Cardiac muscle cell (in vitro differentiated cells and primary cell): ENCODE data around the gene MTNR1B. TPM values are rescaled to one million over a fixed set of nuclear protein-coding genes. Genes with fewer than 3 reads are reported as not detected.

Experiments
- DNase-seq, 2 donors: peaks; one replicate each; pipeline versions ENCODE4 v3.0.0 to v3.0.0-alpha.2; 2010 to 2017; ENCODE audit warnings: low read depth in 1 of 2, low spot score in 1 of 2
- H3K27ac ChIP-seq: fragments of 200-600 bp; sonication (generic); 2 replicates; pipeline ENCODE4 v1.5.1; 2016
- H3K27me3 ChIP-seq: fragments of 200-600 bp; sonication (generic); 2 replicates; pipeline ENCODE4 v1.6.0; 2016; ENCODE audit warnings: control low read depth
- H3K36me3 ChIP-seq: fragments of 200-600 bp; sonication (generic); 2 replicates; pipeline ENCODE4 v1.5.1; 2016; ENCODE audit warnings: control low read depth
- H3K4me1 ChIP-seq: fragments of 200-600 bp; sonication (generic); 2 replicates; pipeline ENCODE4 v1.8.1; 2017; ENCODE audit warnings: low read depth, mild to moderate bottlenecking, mixed run types
- H3K4me3 ChIP-seq: fragments of 200-600 bp; sonication (generic); 2 replicates; pipeline ENCODE4 v1.5.1; 2016; ENCODE audit warnings: mild to moderate bottlenecking
- H3K9me3 ChIP-seq: fragments of 200-600 bp; sonication (generic); 2 replicates; pipeline ENCODE4 v1.5.1; 2017; ENCODE audit warnings: low read depth, mild to moderate bottlenecking, control low read depth
- polyA plus RNA-seq: library from polyadenylated mRNA; unstranded; fragments of >200 nt; fragmentation: Nextera tagmentation; extraction: Ambion mirVana; gene quantifications from 2 replicates; pipeline ENCODE4 v1.2.1, GENCODE V29; 2016
- total RNA-seq: library from RNA; depleted of rRNA; stranded (reverse); fragments of >200 nt; gene quantifications from 2 replicates; pipeline ENCODE4 v1.2.3, GENCODE V29; 2016
- TF ChIP-seq, protein P1 (sequence below): IDR thresholded peaks from 2 replicates; pipeline ENCODE4 v1.5.1; 2012; ENCODE audit warnings: low read depth, mild to moderate bottlenecking, low read length

Gene MTNR1B
- total and polyA plus RNA-seq, 2 experiments from 2014 or later = not detected

DNA sequence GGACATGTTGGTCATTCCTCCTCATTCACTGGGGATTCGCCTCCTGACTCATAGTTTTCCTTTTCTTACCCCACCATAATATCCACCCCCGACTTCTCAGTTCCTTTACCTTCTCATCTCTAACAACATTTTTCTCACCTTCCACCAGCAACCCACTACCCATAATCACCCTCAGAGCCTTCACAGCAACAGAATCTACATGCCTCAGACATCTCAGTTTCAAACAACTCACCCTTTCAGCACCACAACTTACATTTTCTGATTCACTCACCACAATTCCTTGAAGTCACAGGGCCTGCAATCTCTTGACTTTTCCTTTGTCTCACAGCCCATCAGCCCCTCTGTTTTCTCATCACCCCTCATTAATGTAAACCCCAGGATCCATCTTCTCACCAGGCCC is 2.3 kb upstream of the MTNR1B start:
- Histone ChIP-seq H3K36me3 (no peaks in the 10 kb centered on the region), H3K4me1 (no peaks in the 10 kb centered on the region), H3K27me3 (peaks cover 76% of the 10 kb centered on the region), H3K27ac (no peak overlapping the region), H3K4me3 (no peak overlapping the region), H3K9me3 (no peaks in the 10 kb centered on the region)
- DNase-seq = no peak
- TF ChIP-seq, protein P1, sequence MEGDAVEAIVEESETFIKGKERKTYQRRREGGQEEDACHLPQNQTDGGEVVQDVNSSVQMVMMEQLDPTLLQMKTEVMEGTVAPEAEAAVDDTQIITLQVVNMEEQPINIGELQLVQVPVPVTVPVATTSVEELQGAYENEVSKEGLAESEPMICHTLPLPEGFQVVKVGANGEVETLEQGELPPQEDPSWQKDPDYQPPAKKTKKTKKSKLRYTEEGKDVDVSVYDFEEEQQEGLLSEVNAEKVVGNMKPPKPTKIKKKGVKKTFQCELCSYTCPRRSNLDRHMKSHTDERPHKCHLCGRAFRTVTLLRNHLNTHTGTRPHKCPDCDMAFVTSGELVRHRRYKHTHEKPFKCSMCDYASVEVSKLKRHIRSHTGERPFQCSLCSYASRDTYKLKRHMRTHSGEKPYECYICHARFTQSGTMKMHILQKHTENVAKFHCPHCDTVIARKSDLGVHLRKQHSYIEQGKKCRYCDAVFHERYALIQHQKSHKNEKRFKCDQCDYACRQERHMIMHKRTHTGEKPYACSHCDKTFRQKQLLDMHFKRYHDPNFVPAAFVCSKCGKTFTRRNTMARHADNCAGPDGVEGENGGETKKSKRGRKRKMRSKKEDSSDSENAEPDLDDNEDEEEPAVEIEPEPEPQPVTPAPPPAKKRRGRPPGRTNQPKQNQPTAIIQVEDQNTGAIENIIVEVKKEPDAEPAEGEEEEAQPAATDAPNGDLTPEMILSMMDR = no peak

DNA sequence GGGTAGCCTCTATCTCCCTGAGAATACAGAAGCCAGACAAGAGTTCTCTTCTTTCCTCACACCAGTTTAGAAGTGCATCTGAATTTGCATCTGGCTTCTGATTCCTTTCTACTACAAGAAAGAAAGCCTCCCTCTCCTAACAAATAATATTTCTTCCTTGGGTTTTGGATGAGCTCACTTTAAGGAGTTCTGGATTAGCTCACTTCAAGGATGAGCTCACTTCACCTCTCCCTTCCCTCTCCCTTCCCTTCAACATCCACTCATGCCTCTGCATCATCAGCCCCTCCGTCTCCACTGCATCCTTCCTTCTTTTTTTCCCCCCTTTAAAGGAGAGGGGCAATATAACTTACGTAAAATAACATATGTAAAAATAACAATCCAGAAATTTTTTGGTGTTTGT is 1.6 kb upstream of the MTNR1B start:
- H3K4me3 ChIP-seq = no peak overlapping the region
- H3K4me1 ChIP-seq = no peaks in the 10 kb centered on the region
- peaks cover 81% of the 10 kb centered on the region for H3K27me3 ChIP-seq
- H3K27ac ChIP-seq = no peak overlapping the region
- TF ChIP-seq, protein P1 = no peak
- DNase-seq = no peak
- no peaks in the 10 kb centered on the region for H3K36me3 ChIP-seq
- no peaks in the 10 kb centered on the region for H3K9me3 ChIP-seq

DNA sequence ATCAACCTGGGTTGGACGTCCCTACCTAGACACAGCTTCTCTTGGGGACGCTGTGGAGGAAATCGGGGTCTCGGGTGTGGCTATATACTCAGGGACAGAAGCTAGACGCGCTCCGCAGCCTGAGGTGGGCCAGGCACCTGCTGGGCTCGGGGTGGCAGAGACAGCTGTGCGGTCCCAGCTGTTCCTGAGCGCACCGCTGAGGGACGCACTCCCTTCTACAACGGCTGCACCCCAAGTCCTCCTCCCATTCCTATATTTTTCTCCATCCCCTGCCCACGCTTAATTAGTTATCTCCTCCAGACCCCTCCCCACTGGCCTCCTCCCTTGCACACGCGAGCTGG is 188 bp upstream of the MTNR1B start:
- Histone ChIP-seq H3K27me3 (peaks cover 80% of the 10 kb centered on the region), H3K9me3 (no peaks in the 10 kb centered on the region), H3K4me3 (peak overlapping the region; percentile 31), H3K4me1 (no peaks in the 10 kb centered on the region), H3K36me3 (no peaks in the 10 kb centered on the region), H3K27ac (no peak overlapping the region)
- no peak for DNase-seq
- TF ChIP-seq, protein P1 = no peak

DNA sequence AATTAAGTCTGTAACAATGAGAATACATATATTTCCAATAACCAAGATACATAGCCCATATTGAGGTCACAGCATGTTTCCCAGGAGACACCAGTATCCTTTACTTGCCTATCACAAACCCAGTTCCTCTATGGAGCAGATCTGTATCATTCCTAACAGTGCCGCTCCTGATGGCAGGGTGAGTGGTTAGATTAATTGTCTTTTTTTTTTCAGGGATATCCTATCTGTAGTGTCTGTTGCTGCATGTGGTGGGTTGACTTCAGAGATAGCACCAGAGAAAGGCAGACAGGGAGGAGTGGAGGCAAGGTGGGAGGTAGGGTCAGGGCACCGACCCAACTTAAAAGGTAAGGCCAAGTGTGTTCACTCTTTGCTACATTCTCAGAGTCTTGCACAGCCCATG is 2.8 kb downstream of the MTNR1B start:
- TF ChIP-seq, protein P1 = no peak
- no peak for DNase-seq
- H3K36me3 ChIP-seq = no peaks in the 10 kb centered on the region

DNA sequence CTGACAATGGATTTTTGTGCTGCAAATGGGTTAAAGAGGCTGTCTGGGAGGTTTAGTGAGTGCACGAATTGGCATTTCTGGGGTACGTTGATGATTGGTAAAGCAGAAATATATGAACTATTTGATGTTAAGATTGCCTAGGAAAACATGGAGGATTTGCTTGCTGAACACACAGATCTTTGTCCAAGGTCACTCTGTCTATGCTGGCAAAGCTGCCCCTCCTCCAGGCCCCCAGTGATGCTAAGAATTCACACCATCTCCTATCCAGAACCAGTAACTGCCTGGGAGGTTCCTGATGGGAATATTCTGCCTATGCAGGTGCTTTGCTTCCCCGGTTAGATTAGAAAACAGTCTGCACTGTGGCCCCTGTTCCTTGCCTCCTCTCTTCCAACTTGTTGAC is 5.8 kb downstream of the MTNR1B start:
- no peak overlapping the region for H3K27ac ChIP-seq
- H3K27me3 ChIP-seq = peaks cover 30% of the 10 kb centered on the region
- no peak for DNase-seq

More for the DNA sequence above, 2.8 kb downstream of the MTNR1B start:
- no peak overlapping the region for H3K27ac ChIP-seq
- no peaks in the 10 kb centered on the region for H3K9me3 ChIP-seq
- no peak overlapping the region for H3K4me3 ChIP-seq
- peaks cover 60% of the 10 kb centered on the region for H3K27me3 ChIP-seq
- no peaks in the 10 kb centered on the region for H3K4me1 ChIP-seq

More for the DNA sequence above, 5.8 kb downstream of the MTNR1B start:
- Histone ChIP-seq H3K36me3 (no peaks in the 10 kb centered on the region), H3K9me3 (no peaks in the 10 kb centered on the region), H3K4me1 (no peaks in the 10 kb centered on the region), H3K4me3 (no peak overlapping the region)
- TF ChIP-seq, protein P1 = no peak
